Measurements from ENCODE around the gene TLL1. TPM values are rescaled to one million over a fixed set of nuclear protein-coding genes. Genes with fewer than 3 reads are reported as not detected.

Gene TLL1
- total RNA-seq, 1 experiment from 2014 or later, result 0.63 TPM

DNA sequence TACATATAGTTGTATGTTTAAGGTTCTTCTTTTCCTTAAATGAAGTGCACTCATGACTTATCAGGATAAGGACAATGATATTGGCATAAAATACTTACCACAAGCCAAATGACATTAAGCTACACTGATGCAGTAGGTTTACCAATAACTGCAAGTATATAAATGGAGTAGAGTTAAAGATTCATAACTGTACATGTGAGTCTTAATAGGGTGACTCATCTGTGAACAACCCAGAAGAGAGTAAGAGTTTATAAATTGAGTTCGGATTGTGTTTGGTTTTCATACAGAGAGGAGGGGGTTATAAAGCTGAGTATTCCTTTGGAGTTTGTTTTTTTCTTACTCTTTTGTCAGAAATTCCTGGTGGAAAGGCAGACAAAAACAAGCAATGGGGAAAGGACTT is 144.8 kb downstream of the TLL1 start:
- Mint-ChIP-seq H3K27ac (no peak overlapping the region), H3K27me3 (ENCODE audit: low read depth) (no peaks in the 10 kb centered on the region), H3K4me3 (no peak overlapping the region), H3K9me3 (no peaks in the 10 kb centered on the region), H3K36me3 (no peaks in the 10 kb centered on the region), H3K4me1 (no peaks in the 10 kb centered on the region)
- CTCF ChIA-PET, result no interaction called here
- POLR2A ChIA-PET, result no interaction called here
- ATAC-seq, result no peak
- DNase-seq (ENCODE audit: low spot score), result no peak
- TF ChIP-seq ESRRA (CRISPR knock-in tag; IDR thresholded peaks at IDR 0.05; ENCODE audit: borderline replicate concordance) (no peak), NR1H2 (CRISPR knock-in tag; IDR thresholded peaks at IDR 0.05) (no peak), MYBL2 (CRISPR knock-in tag; IDR thresholded peaks at IDR 0.05) (no peak), ZNF219 (CRISPR knock-in tag; IDR thresholded peaks at IDR 0.05; ENCODE audit: borderline replicate concordance) (no peak), ELF4 (CRISPR knock-in tag; IDR thresholded peaks at IDR 0.05; ENCODE audit: low read depth) (no peak), ZNF232 (CRISPR knock-in tag; IDR thresholded peaks at IDR 0.05) (no peak), ATF1 (CRISPR knock-in tag; IDR thresholded peaks at IDR 0.05) (no peak), RORB (CRISPR knock-in tag; IDR thresholded peaks at IDR 0.05) (no peak), ETV6 (CRISPR knock-in tag; IDR thresholded peaks at IDR 0.05) (no peak), ZNF423 (CRISPR knock-in tag; IDR thresholded peaks at IDR 0.05) (no peak)
- TF ChIP-seq, protein P1, sequence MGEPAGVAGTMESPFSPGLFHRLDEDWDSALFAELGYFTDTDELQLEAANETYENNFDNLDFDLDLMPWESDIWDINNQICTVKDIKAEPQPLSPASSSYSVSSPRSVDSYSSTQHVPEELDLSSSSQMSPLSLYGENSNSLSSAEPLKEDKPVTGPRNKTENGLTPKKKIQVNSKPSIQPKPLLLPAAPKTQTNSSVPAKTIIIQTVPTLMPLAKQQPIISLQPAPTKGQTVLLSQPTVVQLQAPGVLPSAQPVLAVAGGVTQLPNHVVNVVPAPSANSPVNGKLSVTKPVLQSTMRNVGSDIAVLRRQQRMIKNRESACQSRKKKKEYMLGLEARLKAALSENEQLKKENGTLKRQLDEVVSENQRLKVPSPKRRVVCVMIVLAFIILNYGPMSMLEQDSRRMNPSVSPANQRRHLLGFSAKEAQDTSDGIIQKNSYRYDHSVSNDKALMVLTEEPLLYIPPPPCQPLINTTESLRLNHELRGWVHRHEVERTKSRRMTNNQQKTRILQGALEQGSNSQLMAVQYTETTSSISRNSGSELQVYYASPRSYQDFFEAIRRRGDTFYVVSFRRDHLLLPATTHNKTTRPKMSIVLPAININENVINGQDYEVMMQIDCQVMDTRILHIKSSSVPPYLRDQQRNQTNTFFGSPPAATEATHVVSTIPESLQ (CRISPR knock-in tag; IDR thresholded peaks at IDR 0.05), result no peak
- TF ChIP-seq, protein P2, sequence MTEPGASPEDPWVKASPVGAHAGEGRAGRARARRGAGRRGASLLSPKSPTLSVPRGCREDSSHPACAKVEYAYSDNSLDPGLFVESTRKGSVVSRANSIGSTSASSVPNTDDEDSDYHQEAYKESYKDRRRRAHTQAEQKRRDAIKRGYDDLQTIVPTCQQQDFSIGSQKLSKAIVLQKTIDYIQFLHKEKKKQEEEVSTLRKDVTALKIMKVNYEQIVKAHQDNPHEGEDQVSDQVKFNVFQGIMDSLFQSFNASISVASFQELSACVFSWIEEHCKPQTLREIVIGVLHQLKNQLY (CRISPR knock-in tag; IDR thresholded peaks at IDR 0.05), result no peak
- TF ChIP-seq, protein P3, sequence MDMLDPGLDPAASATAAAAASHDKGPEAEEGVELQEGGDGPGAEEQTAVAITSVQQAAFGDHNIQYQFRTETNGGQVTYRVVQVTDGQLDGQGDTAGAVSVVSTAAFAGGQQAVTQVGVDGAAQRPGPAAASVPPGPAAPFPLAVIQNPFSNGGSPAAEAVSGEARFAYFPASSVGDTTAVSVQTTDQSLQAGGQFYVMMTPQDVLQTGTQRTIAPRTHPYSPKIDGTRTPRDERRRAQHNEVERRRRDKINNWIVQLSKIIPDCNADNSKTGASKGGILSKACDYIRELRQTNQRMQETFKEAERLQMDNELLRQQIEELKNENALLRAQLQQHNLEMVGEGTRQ (CRISPR knock-in tag; IDR thresholded peaks at IDR 0.05), result no peak
- TF ChIP-seq, protein P4, sequence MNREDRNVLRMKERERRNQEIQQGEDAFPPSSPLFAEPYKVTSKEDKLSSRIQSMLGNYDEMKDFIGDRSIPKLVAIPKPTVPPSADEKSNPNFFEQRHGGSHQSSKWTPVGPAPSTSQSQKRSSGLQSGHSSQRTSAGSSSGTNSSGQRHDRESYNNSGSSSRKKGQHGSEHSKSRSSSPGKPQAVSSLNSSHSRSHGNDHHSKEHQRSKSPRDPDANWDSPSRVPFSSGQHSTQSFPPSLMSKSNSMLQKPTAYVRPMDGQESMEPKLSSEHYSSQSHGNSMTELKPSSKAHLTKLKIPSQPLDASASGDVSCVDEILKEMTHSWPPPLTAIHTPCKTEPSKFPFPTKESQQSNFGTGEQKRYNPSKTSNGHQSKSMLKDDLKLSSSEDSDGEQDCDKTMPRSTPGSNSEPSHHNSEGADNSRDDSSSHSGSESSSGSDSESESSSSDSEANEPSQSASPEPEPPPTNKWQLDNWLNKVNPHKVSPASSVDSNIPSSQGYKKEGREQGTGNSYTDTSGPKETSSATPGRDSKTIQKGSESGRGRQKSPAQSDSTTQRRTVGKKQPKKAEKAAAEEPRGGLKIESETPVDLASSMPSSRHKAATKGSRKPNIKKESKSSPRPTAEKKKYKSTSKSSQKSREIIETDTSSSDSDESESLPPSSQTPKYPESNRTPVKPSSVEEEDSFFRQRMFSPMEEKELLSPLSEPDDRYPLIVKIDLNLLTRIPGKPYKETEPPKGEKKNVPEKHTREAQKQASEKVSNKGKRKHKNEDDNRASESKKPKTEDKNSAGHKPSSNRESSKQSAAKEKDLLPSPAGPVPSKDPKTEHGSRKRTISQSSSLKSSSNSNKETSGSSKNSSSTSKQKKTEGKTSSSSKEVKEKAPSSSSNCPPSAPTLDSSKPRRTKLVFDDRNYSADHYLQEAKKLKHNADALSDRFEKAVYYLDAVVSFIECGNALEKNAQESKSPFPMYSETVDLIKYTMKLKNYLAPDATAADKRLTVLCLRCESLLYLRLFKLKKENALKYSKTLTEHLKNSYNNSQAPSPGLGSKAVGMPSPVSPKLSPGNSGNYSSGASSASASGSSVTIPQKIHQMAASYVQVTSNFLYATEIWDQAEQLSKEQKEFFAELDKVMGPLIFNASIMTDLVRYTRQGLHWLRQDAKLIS (CRISPR knock-in tag; IDR thresholded peaks at IDR 0.05; ENCODE audit: borderline replicate concordance), result no peak
- TF ChIP-seq, protein P5, sequence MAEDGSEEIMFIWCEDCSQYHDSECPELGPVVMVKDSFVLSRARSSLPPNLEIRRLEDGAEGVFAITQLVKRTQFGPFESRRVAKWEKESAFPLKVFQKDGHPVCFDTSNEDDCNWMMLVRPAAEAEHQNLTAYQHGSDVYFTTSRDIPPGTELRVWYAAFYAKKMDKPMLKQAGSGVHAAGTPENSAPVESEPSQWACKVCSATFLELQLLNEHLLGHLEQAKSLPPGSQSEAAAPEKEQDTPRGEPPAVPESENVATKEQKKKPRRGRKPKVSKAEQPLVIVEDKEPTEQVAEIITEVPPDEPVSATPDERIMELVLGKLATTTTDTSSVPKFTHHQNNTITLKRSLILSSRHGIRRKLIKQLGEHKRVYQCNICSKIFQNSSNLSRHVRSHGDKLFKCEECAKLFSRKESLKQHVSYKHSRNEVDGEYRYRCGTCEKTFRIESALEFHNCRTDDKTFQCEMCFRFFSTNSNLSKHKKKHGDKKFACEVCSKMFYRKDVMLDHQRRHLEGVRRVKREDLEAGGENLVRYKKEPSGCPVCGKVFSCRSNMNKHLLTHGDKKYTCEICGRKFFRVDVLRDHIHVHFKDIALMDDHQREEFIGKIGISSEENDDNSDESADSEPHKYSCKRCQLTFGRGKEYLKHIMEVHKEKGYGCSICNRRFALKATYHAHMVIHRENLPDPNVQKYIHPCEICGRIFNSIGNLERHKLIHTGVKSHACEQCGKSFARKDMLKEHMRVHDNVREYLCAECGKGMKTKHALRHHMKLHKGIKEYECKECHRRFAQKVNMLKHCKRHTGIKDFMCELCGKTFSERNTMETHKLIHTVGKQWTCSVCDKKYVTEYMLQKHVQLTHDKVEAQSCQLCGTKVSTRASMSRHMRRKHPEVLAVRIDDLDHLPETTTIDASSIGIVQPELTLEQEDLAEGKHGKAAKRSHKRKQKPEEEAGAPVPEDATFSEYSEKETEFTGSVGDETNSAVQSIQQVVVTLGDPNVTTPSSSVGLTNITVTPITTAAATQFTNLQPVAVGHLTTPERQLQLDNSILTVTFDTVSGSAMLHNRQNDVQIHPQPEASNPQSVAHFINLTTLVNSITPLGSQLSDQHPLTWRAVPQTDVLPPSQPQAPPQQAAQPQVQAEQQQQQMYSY (CRISPR knock-in tag; IDR thresholded peaks at IDR 0.05), result no peak
- TF ChIP-seq, protein P6, sequence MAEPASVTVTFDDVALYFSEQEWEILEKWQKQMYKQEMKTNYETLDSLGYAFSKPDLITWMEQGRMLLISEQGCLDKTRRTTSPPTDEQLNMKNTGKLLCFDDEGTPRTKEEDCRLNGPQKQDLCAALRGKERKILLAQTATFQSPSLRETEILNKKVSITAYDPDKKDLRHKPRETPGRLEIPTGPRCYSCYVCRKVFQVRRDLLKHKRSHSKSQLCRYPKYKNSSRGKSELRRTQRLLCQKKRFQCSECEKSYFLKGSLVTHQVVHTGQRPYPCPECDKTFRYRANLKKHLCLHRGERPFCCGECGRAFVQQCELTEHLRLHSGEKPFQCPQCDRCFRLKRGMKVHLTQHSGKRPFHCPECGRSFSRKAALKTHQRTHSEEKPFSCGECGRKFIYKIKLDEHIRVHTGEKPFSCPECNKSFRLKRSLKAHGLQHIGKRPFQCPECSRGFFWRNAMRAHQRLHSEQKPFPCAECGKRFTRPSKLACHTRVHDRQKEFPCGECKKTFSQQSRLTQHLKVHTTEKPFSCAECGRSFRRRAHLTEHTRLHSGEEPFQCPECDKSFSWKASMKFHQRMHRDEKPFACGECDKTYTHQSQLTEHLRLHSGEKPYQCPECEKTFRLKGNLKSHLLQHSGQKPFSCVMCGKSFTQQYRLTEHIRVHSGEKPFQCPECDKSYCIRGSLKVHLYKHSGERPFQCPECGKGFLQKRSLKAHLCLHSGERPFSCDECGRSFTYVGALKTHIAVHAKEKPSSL (CRISPR knock-in tag; conservative IDR thresholded peaks at IDR 0.05), result no peak
- TF ChIP-seq, protein P7, sequence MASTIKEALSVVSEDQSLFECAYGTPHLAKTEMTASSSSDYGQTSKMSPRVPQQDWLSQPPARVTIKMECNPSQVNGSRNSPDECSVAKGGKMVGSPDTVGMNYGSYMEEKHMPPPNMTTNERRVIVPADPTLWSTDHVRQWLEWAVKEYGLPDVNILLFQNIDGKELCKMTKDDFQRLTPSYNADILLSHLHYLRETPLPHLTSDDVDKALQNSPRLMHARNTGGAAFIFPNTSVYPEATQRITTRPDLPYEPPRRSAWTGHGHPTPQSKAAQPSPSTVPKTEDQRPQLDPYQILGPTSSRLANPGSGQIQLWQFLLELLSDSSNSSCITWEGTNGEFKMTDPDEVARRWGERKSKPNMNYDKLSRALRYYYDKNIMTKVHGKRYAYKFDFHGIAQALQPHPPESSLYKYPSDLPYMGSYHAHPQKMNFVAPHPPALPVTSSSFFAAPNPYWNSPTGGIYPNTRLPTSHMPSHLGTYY (CRISPR knock-in tag; IDR thresholded peaks at IDR 0.05), result no peak
- TF ChIP-seq, protein P8, sequence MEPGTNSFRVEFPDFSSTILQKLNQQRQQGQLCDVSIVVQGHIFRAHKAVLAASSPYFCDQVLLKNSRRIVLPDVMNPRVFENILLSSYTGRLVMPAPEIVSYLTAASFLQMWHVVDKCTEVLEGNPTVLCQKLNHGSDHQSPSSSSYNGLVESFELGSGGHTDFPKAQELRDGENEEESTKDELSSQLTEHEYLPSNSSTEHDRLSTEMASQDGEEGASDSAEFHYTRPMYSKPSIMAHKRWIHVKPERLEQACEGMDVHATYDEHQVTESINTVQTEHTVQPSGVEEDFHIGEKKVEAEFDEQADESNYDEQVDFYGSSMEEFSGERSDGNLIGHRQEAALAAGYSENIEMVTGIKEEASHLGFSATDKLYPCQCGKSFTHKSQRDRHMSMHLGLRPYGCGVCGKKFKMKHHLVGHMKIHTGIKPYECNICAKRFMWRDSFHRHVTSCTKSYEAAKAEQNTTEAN (CRISPR knock-in tag; IDR thresholded peaks at IDR 0.05), result no peak
- TF ChIP-seq, protein P9, sequence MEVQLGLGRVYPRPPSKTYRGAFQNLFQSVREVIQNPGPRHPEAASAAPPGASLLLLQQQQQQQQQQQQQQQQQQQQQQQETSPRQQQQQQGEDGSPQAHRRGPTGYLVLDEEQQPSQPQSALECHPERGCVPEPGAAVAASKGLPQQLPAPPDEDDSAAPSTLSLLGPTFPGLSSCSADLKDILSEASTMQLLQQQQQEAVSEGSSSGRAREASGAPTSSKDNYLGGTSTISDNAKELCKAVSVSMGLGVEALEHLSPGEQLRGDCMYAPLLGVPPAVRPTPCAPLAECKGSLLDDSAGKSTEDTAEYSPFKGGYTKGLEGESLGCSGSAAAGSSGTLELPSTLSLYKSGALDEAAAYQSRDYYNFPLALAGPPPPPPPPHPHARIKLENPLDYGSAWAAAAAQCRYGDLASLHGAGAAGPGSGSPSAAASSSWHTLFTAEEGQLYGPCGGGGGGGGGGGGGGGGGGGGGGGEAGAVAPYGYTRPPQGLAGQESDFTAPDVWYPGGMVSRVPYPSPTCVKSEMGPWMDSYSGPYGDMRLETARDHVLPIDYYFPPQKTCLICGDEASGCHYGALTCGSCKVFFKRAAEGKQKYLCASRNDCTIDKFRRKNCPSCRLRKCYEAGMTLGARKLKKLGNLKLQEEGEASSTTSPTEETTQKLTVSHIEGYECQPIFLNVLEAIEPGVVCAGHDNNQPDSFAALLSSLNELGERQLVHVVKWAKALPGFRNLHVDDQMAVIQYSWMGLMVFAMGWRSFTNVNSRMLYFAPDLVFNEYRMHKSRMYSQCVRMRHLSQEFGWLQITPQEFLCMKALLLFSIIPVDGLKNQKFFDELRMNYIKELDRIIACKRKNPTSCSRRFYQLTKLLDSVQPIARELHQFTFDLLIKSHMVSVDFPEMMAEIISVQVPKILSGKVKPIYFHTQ (CRISPR knock-in tag; IDR thresholded peaks at IDR 0.05), result no peak

Data from WTC11 (cell line).